ENCODE measurements around the gene DDB1.

DDB1 gene

GRCh38 chr11:61356706-61357105 lies 23.8 kb upstream of the DDB1 start:
- DNase-seq (ENCODE audit: low spot score) = no peak

- no peak for DNase-seq (ENCODE audit: low spot score)
These were observed 21.3 kb upstream of the DDB1 start for GRCh38 chr11:61354208-61354607.

- no peak for DNase-seq (ENCODE audit: low spot score)
These were observed 20.5 kb upstream of the DDB1 start for GRCh38 chr11:61353131-61354067.

DNA sequence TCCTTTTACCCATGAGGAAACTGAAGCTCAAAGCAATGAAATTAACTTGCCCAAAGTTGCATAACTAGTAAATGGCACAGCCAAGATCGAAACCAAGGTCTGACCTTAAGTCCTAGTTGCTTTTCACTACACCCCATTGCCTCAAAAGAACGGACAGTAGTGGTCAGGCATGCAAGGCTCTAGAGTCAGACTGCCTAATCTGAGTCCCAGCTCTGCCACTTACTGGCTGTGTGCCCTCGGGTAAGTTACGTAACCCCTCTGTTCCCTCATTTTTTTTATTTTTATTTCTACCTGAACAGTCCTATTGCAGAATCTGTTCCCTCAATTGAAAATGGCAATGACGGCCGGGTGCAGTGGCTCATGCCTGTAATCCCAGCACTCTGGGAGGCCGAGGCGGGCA lies 19.1 kb upstream of the DDB1 start:
- no peak for DNase-seq (ENCODE audit: low spot score)

DNA sequence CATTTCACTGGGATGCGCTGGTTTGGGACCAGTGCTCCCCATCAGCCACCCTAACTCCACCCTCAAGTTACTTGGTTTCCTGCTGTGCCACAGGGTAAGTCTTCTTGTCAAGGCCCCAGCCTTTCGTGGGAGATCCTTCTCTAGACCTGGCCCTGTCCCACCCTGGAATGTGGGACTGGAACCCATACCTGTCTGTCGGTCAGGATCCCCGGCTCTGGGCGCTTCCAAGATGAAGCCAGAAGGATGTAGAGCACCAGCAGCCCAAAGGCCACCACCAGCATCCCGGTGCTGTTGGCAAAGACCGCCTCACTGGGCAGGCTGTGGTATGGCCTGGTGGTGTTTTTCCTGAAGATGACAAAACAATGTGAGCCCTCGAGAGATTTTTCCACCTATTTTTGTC lies 17.9 kb upstream of the DDB1 start:
- no peak for DNase-seq (ENCODE audit: low spot score)

DNA sequence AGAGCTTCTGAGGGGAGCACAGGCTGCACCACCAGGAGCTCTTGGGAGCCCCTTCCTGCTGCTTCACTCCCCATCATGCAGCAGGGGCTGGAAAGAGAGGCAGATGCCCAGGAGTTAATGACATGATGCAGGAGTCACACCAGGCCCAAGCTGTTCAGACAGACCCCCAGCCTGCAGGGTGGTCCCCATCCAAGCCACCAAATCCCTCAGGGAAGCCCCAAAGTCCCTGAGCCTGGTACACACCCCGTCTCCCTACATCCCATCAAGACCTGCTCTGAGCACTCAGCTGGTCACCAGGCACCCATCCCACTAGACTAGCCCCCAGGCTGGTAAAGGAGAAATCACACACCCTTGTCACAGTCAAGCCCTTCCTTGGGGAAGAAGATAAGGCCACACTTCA lies 17.4 kb upstream of the DDB1 start:
- no peak for DNase-seq (ENCODE audit: low spot score)

GRCh38 chr11:61349916-61350315 lies 17.0 kb upstream of the DDB1 start:
- DNase-seq (ENCODE audit: low spot score) = no peak

DNA sequence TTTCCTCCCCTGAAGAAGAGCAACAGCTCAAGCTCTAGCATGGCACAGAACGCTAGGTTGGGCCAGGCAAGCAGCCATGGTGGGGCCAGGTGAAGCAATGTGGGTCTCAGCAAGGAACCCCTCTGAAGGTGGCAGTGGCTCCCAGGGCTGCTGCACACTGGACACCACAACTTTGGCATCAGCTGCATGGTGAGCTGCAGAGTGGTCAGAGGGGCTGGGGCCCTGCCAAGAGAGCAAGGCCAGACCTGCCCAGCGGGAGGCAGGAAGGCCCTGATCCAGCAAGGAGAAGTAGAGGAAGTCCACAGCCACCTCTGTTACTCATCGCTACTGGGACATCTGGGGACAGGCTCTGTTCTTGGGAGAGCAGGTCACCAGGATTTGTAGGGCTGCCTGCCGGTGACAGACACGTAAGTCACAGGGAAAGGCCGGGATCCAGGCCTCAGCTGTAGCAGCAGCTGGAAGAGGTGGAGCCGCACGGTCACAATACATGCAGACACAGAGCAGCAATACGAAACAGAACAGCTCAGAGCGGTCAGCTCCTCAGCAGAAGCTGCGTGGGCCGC lies 16.4 kb upstream of the DDB1 start:
- no peak for DNase-seq (ENCODE audit: low spot score)

DNA sequence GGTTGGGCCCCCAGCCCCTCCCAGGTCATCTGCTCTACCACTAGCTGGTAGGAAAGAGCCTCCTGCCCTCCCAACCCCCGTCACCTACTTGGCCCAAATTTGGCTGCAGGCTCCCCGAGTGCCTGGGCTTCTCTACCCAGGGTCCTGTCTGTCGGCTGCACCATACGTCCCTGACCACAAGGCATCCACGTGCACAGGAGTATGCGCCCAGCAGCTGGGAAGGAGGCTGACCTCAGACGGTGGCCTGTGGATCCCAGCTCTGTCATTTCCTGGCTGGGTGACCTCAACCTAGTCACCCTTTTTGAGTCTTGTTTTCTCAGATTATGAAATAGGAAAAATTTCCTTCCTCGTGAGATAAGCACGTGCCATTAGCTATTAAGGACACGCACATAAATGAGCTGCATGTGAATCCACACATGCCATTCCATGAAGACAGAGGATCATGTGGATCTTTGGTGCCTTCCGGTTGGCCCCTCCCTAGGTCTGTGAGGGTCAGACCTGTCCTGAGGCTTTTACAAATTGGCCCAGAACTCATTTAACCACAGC lies 15.1 kb upstream of the DDB1 start:
- DNase-seq (ENCODE audit: low spot score) = no peak

DNA sequence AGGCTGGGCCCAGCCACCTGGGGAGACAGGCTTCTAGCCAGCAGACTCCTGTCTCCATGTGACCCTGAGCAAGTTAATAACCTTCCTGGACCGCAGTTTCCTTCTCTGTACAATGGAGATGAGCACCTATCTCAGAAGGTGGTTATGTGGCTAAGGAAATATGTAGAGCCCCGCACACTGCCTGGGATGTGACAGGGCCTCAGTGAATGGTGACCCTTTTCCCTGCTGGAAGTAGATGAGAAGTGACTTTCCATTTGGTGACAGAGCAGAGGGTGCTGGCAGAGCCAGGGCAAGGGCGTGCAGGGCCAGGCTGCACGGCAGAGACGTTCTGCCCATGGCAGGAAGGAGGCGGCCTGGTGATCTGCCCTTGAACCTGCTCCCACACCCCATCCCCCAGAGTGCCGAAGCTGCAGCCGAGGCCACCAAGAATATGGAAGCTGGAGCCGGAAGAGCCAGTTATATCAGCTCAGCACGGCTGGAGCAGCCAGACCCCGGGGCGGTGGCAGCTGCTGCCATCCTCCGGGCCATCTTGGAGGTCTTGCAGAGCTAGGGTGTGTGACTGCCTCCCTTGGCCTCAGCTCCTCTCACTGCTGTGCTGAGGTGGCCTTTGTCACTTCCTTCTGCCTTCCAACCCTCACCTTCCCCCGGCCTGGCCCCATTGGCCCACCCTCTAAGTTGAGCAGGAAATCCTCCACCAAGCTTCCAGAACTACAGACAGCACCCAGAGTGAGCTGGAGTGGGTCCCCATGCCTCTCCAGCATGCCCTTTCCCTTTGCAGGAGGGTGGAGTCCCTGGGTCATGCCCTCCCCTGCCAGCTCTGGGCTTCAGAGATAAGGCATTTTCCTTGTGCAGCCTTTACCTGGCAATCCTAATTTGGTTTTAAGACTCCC lies 13.3 kb upstream of the DDB1 start:
- no peak for DNase-seq (ENCODE audit: low spot score)

DNA sequence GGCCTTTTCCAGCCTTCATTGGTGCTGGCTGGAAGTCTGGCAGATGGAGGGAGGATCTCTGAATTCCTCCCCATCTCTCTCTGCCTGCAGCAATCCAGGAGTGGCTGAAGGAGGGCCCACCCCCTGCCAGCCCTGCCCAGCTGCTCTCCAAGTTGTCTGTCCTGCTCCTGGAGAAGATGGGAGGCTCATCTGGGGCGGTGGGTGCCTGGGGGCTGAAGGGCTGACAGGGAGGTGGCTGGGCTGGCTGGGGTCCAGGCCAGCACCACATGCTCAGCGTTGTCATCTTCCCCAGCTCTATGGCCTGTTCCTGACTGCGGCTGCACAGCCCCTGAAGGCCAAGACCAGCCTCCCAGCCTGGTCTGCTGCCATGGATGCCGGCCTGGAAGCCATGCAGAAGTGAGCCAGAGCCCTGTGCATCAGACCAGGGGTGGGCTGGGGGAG lies 12.3 kb upstream of the DDB1 start:
- no peak for DNase-seq (ENCODE audit: low spot score)

DNA sequence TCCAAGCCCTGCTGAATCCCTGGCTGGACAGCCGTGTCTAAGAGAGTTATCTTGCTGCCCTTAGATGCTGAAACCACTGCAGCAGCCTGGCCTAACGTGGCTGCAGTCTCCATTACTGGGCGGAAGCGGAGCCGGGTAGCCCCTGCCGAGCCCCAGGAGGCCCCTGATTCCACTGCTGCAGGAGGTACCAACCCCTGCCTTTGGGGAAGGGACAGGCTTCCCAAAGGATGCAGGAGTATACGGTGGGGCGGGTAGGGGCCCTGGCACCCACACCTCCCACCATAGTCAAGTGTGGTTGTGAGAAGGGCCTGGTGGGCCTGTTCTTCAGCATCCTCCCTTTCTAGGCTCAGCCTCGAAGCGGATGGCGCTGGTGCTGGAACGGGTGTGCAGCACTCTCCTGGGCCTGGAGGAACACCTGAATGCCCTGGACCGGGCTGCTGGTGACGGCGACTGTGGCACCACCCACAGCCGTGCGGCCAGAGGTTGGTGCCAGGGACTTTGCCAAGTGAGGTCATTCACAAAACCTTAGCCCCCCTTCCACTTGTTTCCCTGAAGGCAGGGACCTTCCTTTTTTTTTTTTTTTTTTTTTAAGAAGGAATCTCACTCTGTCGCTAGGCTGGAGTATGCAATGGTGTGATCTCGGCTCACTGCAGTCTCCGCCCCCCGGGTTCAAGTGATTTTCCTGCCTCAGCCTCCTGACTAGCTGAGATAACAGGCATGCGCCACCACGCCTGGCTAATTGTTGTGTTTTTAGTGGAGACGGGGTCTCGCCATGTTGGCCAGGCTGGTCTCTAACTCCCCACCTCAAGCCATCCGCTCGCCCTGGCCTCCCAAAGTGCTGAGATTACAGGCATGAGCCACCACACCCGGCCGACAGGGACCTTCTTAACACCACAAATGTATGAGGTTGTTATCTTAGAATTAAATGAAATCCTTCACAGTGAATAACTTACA lies 11.2 kb upstream of the DDB1 start:
- DNase-seq (ENCODE audit: low spot score) = no peak

- DNase-seq (ENCODE audit: low spot score) = no peak
These were observed 9.4 kb upstream of the DDB1 start for GRCh38 chr11:61342207-61342803.

DNA sequence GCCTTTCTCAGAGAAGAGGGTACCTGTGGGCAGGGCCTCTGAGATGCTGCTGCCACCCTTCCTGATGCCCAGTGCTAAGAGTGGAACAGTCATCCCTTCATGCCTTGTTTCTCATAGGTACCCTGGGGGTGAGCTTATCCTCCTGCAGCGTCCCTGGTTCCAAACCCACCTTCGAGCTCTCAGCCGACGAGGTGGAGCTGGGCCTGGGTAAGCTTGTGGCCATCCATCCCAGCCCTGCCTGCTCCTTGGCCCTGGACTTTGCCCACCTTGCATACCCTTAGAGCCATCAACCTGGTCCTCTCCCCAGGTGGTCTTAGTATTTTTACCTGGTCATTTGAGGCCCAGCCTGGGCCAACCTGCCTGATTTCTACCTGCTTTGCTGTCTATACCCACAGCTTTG lies 8.8 kb upstream of the DDB1 start:
- no peak for DNase-seq (ENCODE audit: low spot score)

- DNase-seq (ENCODE audit: low spot score) = no peak
These were observed 8.1 kb upstream of the DDB1 start for GRCh38 chr11:61340979-61341378.

- no peak for DNase-seq (ENCODE audit: low spot score)
These were observed 6.6 kb upstream of the DDB1 start for GRCh38 chr11:61339490-61339878.

- no peak for DNase-seq (ENCODE audit: low spot score)
These were observed 6.0 kb upstream of the DDB1 start for GRCh38 chr11:61338783-61339489.

DNA sequence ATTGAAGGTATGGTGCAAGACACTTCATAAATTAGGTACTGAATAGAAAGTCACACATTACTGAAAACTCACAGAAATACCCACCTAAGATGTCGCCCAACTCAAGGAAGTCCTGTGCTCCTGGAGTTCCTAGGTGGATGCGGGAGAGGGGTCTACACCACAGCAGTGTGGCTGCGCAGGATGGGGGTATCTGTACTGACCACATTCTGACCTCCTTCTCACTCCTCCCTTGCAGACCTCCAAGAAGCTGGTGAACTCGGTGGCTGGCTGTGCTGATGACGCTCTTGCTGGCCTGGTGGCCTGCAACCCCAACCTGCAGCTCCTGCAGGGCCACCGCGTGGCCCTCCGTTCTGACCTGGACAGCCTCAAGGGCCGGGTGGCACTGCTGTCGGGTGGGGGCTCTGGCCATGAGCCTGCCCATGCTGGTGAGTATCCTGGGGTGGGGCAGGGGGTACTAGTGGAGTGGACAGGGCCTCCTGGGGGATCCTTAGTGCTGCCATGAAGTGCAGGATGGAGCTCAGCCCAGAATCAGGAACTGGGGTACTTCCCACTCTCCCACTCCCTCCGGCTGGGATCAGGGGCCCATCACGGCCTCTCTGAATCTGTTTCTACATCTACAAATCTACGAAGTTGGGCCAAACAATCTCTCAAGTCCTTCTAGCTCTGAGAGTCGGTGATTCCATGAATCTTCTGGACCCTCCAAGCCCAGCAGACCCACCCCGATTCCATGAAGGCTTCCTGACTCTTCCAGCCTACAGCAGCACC lies 5.0 kb upstream of the DDB1 start:
- no peak for DNase-seq (ENCODE audit: low spot score)

Measured in SK-N-DZ (cell line).